GM19025 (cell line): Measurements from ENCODE around the gene PARK7.

Experiments
- ATAC-seq: cut with Tn5 transposase; IDR thresholded peaks from one replicate; pipeline ENCODE4 v1.9.1; 2021; ENCODE audit warnings: mild to moderate bottlenecking, low read depth, moderate library complexity; ENCODE audit not compliant: unreplicated experiment

The PARK7 gene

GRCh38 chr1:7975212-7975865 is 13.8 kb downstream of the PARK7 start:
- ATAC-seq: no peak

GRCh38 chr1:7980984-7981383 is 19.5 kb downstream of the PARK7 start:
- no peak for ATAC-seq

DNA sequence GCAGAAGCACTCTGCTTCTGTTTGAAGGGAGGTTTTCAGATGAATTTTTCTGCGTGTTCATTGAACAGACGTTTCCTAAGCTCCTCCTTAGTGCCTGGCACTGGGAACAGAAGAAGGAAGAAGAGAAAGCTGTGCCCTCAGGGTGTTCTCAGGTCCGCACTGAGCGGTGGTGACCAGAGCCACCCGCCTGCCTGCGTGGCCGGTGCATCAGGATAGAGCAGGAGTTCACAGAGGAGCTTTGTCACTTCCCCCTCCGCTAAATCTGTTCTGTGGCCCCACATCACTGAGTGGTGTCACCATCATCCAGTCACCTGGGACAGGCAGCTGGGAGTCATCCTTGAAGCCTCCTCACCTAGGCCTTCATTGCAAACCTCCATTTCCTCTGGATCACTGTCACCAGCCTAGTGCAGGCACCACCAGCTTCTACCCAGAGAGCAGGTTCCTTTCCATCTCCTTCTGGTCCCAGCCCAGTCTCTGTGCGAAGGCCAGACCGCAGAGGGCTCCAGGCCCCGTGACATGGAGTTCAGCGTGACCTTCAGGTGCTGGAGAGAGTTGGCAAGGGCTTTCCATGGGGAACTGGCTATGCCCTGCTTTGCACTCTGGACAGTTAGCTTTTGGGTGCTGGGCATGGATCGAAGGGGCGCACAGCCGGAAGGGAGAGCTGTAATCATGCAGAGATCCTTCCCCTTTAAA is 21.7 kb downstream of the PARK7 start:
- no peak for ATAC-seq

DNA sequence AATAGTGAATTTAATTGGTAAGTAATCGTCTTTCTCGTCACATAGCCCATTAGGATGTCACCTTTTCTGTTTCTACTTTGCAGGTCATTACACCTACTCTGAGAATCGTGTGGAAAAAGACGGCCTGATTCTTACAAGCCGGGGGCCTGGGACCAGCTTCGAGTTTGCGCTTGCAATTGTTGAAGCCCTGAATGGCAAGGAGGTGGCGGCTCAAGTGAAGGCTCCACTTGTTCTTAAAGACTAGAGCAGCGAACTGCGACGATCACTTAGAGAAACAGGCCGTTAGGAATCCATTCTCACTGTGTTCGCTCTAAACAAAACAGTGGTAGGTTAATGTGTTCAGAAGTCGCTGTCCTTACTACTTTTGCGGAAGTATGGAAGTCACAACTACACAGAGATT is 23.3 kb downstream of the PARK7 start:
- no peak for ATAC-seq

DNA sequence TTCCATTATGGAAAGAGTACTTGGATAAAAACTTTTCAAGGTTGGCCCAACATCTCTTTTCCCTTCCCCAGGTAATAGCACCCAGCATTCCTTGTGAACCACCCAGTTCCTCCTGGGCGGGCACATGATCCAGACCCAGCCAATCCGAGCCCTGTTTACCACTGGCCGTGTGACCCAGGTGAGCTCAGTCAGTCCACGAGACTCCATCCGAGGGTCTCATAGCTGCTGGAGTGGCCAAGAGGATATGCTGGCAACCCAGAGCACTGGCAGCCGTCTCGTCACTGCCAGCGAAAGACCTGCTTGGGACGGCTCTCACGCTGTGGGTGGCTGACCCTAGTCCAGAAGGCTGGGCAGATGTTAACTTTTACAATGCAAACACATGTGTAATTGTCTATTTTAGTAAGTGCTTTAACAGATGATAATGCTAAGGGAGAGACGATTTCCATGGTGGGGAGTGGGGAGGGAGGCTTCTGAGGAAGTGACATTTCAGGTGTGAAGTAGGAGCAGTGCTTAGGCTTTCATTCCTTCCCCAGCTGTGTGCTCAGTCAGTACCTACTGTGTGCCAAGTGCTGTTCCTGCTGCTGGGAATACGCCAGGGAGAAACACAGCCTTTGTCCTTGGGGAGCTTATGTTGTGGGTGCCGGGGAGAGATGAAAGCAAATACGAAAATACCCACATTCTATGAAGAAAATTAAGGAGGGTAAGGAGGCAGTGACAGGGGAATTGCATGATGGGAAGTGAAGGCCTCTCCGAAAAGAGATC is 24.5 kb downstream of the PARK7 start:
- no peak for ATAC-seq

DNA sequence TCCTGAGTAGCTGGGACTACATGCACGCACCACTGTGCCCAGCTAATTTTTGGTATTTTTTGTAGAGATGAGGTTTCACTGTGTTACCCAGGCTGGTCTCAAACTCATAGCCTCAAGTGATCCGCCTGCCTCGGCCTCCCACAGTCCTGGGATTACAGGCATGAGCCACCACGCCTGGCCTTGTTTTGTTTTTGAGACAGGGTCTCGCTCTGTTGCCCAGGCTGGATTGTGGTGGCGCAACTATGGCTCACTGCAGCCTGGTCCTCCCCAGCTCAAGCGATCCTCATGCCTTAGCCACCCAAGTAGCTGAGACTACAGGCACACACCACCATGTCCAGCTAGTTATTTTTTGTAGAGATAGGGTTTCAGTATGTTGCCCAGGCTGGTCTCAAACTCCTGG is 26.0 kb downstream of the PARK7 start:
- no peak for ATAC-seq

- ATAC-seq: no peak
These were observed 27.1 kb downstream of the PARK7 start for GRCh38 chr1:7988576-7988975.

DNA sequence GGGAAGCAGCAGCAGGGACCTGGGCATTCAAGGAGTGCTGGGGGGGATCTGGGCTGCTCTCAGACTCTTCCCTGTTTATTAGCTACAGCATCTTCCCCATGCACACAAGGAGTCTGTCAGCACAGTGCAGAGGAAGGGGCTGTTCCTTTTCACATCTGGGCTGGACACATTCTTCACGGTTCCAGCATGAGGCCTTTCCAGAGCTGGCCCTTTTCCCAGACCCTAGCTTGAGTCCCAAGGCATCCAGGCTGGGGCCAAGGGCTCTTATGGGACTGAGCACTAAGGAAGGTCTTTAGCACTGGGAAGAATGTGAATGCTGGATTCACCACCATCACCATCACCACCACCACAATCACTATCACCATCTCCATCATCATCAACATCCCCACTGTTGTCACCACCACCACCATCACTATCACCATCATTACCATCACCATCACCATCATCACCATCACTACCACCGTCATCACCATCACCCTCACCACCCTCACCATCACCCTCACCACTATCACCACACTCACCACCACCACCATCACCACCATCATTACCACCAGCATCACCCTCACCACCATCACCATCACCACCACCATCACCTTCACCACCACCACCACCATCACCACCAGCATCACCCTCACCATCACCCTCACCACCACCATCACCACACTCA is 28.4 kb downstream of the PARK7 start:
- no peak for ATAC-seq

GRCh38 chr1:7991504-7992440 is 30.3 kb downstream of the PARK7 start:
- no peak for ATAC-seq

DNA sequence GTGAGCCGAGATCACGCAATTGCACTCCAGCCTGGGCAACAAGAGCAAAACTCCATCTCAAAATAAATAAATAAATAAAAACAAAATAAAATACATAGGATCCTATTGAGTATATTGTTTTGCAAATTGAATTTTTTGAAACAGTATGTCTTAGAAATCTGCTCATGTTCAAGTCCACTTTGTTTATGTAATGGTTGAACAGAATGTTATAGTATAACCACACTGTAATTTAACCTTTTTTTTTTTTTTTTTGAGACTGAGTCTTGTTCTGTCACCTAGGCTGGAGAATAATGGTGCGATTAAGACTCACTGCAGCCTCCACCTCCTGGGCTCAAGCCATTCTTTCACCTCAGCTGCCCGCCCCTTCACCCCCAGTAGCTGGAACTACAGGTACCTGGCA is 31.4 kb downstream of the PARK7 start:
- no peak for ATAC-seq

- ATAC-seq: peak; percentile 73
These were observed 32.3 kb downstream of the PARK7 start for GRCh38 chr1:7993593-7994479.

DNA sequence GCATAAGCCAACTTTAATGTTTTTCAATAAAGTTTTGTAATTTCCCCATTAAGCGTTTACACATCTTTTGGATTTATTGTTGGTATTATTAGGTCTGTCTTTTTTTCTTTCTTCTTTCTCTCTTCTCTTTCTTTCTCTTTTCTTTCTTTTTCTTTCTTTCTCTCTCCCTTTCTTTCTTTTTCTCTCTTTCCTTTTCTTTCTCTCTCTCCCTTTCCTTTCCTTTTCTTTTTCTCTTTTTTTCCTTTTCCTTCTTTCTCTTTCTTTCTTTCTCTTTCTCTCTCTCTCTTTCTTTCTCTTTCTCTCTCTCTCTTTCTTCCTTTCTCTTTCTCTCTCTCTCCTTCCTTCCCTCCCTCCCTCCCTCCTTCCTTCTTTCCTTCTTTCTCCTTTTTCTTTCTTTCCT is 33.3 kb downstream of the PARK7 start:
- no peak for ATAC-seq

- ATAC-seq: no peak
These were observed 33.9 kb downstream of the PARK7 start for GRCh38 chr1:7995437-7995836.

- no peak for ATAC-seq
These were observed 40.9 kb downstream of the PARK7 start for GRCh38 chr1:8002329-8002910.

DNA sequence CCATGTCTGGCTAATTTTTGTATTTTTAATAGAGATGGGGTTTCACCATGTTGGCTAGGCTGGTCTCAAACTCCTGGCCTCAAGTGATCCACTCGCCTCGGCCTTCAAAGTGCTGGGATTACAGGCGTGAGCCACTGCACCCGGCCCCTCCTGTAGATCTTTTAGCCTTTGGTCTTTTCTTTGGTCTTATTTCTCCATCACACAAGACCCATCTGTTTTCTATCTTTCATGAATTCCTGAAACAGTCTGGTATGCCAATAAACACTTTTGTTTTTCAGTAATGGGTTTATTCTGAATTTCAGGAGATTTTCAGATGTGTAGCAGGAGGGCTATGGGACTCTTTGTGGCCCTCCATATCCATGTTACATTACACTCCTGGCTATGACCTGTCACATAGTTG is 41.4 kb downstream of the PARK7 start:
- no peak for ATAC-seq

DNA sequence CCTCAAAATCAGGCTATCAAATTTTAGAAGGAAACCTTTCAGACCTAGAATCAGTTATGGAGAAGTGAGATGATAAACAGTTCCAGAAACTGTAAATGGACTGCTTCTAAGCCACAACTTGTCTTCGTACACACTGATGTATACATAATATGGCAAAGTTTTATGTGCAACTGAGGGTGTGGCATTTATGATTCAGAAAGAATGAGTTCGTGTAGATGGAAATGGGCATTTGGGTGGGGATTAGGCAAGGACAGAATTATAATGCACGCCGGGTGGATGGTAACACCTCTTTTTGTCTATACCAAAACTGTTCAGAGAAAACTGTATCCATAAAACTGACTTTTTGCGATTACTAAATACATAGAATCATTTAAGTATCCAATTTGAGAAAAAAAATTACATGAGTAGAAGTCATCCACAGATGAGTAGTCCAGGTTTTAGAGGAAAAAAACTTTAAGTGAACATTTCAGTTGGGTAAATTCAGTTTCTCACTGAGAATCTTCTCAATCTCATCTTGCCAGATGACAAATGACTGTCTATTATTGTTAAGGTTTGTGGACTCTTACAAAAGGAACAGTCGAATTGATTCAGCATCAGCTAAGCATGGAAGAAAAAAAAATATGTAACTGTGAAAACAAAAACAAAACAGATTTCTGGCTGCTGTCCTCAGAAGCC is 42.1 kb downstream of the PARK7 start:
- ATAC-seq: no peak

GRCh38 chr1:8004113-8004802 is 42.7 kb downstream of the PARK7 start:
- ATAC-seq: no peak
